DOHH2 (cell line): ENCODE data around the gene CARMIL1.

Experiments used
- H3F3A ChIP-seq: fragments of 200-600 bp; sonication (generic), shearing (Covaris generic); 2 replicates; pipeline ENCODE4 v1.6.0; 2016; ENCODE audit warnings: antibody characterized with exemption, mild to moderate bottlenecking; ENCODE audit not compliant: control insufficient read depth, insufficient read depth
- H3K27ac ChIP-seq: fragments of 200-600 bp; sonication (generic); 2 replicates; pipeline ENCODE4 v1.5.1; 2014; ENCODE audit warnings: low read depth, mild to moderate bottlenecking, low read length, moderate library complexity
- H3K27me3 ChIP-seq: fragments of 200-600 bp; sonication (generic); 2 replicates; pipeline ENCODE4 v1.6.1; 2014; ENCODE audit warnings: mild to moderate bottlenecking, low read length, mixed read lengths; ENCODE audit not compliant: control insufficient read depth
- H3K36me3 ChIP-seq: fragments of 200-600 bp; sonication (generic); 2 replicates; pipeline ENCODE4 v1.6.1; 2014; ENCODE audit warnings: mild to moderate bottlenecking, low read length, moderate library complexity, mixed read lengths; ENCODE audit not compliant: control insufficient read depth
- H3K4me1 ChIP-seq: fragments of 200-600 bp; sonication (generic); 2 replicates; pipeline ENCODE4 v1.6.1; 2014; ENCODE audit warnings: mild to moderate bottlenecking, low read length, mixed read lengths; ENCODE audit not compliant: control insufficient read depth
- H3K4me2 ChIP-seq: fragments of 200-600 bp; sonication (generic); 2 replicates; pipeline ENCODE4 v1.6.0; 2014; ENCODE audit warnings: mild to moderate bottlenecking, low read length, moderate library complexity
- H3K4me3 ChIP-seq: fragments of 200-600 bp; sonication (generic); 2 replicates; pipeline ENCODE4 v1.5.1; 2014; ENCODE audit warnings: mild to moderate bottlenecking, low read length, mixed read lengths
- H3K79me2 ChIP-seq: fragments of 200-600 bp; sonication (generic); 2 replicates; pipeline ENCODE4 v1.6.1; 2014; ENCODE audit warnings: mild to moderate bottlenecking, low read length, mixed read lengths; ENCODE audit not compliant: control insufficient read depth
- H3K9me2 ChIP-seq: fragments of 200-600 bp; sonication (generic); replicated peaks from 2 replicates; pipeline ENCODE4 v1.6.1; 2014; ENCODE audit warnings: mild to moderate bottlenecking, low read length, mixed read lengths; ENCODE audit not compliant: control insufficient read depth
- H3K9me3 ChIP-seq: fragments of 200-600 bp; sonication (generic); 2 replicates; pipeline ENCODE4 v1.6.1; 2014; ENCODE audit warnings: antibody characterized with exemption, low read length, mixed read lengths; ENCODE audit not compliant: control insufficient read depth, insufficient read depth
- H4K20me1 ChIP-seq: fragments of 200-600 bp; sonication (generic); 2 replicates; pipeline ENCODE4 v1.6.0; 2014; ENCODE audit warnings: low read depth, mild to moderate bottlenecking, antibody characterized with exemption, low read length, moderate library complexity; ENCODE audit not compliant: control insufficient read depth, insufficient read depth
- EZH2phosphoT487 ChIP-seq: fragments of 200-600 bp; sonication (generic); IDR thresholded peaks from 2 replicates; pipeline ENCODE4 v1.6.1; 2017; ENCODE audit warnings: borderline replicate concordance, mild to moderate bottlenecking, antibody characterized with exemption, low read length, moderate library complexity, mixed read lengths
- TF ChIP-seq, protein P1 (sequence below): fragments of 200-600 bp; sonication (generic); IDR thresholded peaks from one replicate; pipeline ENCODE4 v1.5.1; 2014; ENCODE audit warnings: antibody characterized with exemption, mild to moderate bottlenecking, low read depth, low read length; ENCODE audit not compliant: poor library complexity, severe bottlenecking

Gene CARMIL1

DNA sequence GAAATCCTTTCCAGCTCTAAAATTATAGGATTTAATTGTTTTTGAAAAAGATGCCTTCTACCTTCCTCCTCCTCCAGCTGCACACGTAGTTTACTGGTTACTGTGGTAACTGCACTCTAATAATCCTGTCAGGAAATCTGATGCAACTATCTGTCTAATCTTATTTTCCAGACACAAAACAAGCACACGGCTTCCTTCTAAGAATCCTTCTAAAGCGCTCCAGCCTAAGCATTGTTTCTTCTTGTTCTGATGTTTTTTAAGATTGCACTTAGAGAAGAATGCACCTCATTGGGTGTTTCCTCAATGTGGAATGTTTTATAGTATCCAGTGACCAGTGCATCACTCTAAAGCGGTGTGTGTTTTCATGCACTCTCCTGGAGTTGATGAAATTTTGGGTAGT is 63.6 kb downstream of the CARMIL1 start:
- Histone ChIP-seq H3K27me3 (no peaks in the 10 kb centered on the region), H3K36me3 (no peaks in the 10 kb centered on the region), H3K79me2 (peaks cover 41% of the 10 kb centered on the region), H4K20me1 (peaks cover 12% of the 10 kb centered on the region), H3F3A (no peaks in the 10 kb centered on the region), H3K4me3 (no peak overlapping the region), H3K4me2 (no peak overlapping the region), H3K27ac (no peak overlapping the region), H3K4me1 (peaks cover 6% of the 10 kb centered on the region), H3K9me3 (no peaks in the 10 kb centered on the region), H3K9me2 (no peaks in the 10 kb centered on the region)
- no peak for TF ChIP-seq EZH2phosphoT487
- TF ChIP-seq, protein P1, sequence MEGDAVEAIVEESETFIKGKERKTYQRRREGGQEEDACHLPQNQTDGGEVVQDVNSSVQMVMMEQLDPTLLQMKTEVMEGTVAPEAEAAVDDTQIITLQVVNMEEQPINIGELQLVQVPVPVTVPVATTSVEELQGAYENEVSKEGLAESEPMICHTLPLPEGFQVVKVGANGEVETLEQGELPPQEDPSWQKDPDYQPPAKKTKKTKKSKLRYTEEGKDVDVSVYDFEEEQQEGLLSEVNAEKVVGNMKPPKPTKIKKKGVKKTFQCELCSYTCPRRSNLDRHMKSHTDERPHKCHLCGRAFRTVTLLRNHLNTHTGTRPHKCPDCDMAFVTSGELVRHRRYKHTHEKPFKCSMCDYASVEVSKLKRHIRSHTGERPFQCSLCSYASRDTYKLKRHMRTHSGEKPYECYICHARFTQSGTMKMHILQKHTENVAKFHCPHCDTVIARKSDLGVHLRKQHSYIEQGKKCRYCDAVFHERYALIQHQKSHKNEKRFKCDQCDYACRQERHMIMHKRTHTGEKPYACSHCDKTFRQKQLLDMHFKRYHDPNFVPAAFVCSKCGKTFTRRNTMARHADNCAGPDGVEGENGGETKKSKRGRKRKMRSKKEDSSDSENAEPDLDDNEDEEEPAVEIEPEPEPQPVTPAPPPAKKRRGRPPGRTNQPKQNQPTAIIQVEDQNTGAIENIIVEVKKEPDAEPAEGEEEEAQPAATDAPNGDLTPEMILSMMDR = no peak

- Histone ChIP-seq H3K36me3 (no peaks in the 10 kb centered on the region), H3K4me2 (no peak overlapping the region), H3K27me3 (no peaks in the 10 kb centered on the region), H3K9me3 (no peaks in the 10 kb centered on the region), H3K27ac (no peak overlapping the region), H3F3A (no peaks in the 10 kb centered on the region), H3K79me2 (peaks cover 41% of the 10 kb centered on the region), H3K9me2 (no peaks in the 10 kb centered on the region), H4K20me1 (peaks cover 12% of the 10 kb centered on the region), H3K4me3 (no peak overlapping the region), H3K4me1 (peaks cover 6% of the 10 kb centered on the region)
- TF ChIP-seq EZH2phosphoT487 = no peak
- TF ChIP-seq, protein P1 = no peak
Observed at GRCh38 chr6:25343984-25344383, 64.8 kb downstream of the CARMIL1 start.

DNA sequence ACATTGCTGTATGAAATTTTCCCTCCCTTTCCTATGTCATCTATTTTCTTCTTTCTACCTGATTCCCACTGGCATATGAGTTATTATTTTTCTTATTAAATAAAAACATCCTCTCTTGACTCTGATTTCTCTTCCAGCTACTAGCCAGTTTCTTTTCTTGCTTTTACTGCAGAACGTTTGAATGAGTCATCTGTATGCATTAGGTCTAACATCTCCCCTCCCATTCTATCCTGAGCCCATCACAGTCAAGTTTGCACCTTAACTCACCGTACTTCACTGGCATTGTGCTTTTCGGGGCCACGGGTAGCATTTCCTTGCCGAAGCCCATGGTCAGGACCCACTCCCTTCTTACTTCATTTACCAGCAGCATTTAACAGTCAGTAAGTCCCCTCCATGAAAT is 65.7 kb downstream of the CARMIL1 start:
- no peaks in the 10 kb centered on the region for H3K36me3 ChIP-seq
- no peaks in the 10 kb centered on the region for H3K9me3 ChIP-seq
- H3K79me2 ChIP-seq = peaks cover 36% of the 10 kb centered on the region
- H3K27me3 ChIP-seq = no peaks in the 10 kb centered on the region
- H3K4me2 ChIP-seq = no peak overlapping the region
- H3K27ac ChIP-seq = no peak overlapping the region
- peaks cover 12% of the 10 kb centered on the region for H4K20me1 ChIP-seq
- H3K4me1 ChIP-seq = peaks cover 6% of the 10 kb centered on the region
- no peaks in the 10 kb centered on the region for H3K9me2 ChIP-seq
- H3F3A ChIP-seq = no peaks in the 10 kb centered on the region
- H3K4me3 ChIP-seq = no peak overlapping the region
- no peak for TF ChIP-seq EZH2phosphoT487
- TF ChIP-seq, protein P1 = no peak

- H3K27me3 ChIP-seq = no peaks in the 10 kb centered on the region
- peaks cover 29% of the 10 kb centered on the region for H3K79me2 ChIP-seq
- no peaks in the 10 kb centered on the region for H3F3A ChIP-seq
- H4K20me1 ChIP-seq = peaks cover 12% of the 10 kb centered on the region
- H3K4me2 ChIP-seq = no peak overlapping the region
- peaks cover 9% of the 10 kb centered on the region for H3K4me1 ChIP-seq
- H3K9me2 ChIP-seq = no peaks in the 10 kb centered on the region
- no peak overlapping the region for H3K27ac ChIP-seq
- H3K4me3 ChIP-seq = no peak overlapping the region
- TF ChIP-seq, protein P1 = no peak
- no peak for TF ChIP-seq EZH2phosphoT487
- H3K36me3 ChIP-seq = no peaks in the 10 kb centered on the region
- H3K9me3 ChIP-seq = no peaks in the 10 kb centered on the region
Observed at GRCh38 chr6:25346064-25346463, 66.9 kb downstream of the CARMIL1 start.
